Small intestine (tissue), 7 donors: ENCODE results near the gene ABO. TPM values are rescaled to one million over a fixed set of nuclear protein-coding genes. Genes with fewer than 3 reads are reported as not detected.
"Not testable (repeated sequence)": the region's sequence is repeated elsewhere in the genome, so short reads cannot be mapped to it uniquely, and the experiment has no call there.

Experiments used
- DNase-seq, 2 donors: peaks; one replicate each; pipeline versions ENCODE4 v3.0.0 to v3.0.0-alpha.2; 2013
- FAIRE-seq: peaks from 2 replicates; lab custom pipeline; 2012; peaks lifted over from hg19 to GRCh38; lab: Jason Lieb, UNC
- H3K27ac ChIP-seq, 3 donors: one replicate each; pipeline ENCODE4 v1.5.1; 2013; ENCODE audit warnings: low read length in 2 of 3, mild to moderate bottlenecking in 2 of 3, control low read depth in 1 of 3, inconsistent platforms in 1 of 3, low read depth in 1 of 3, moderate library complexity in 1 of 3
- H3K27me3 ChIP-seq, 3 donors: one replicate each; pipeline ENCODE4 v1.6.1; 2013; ENCODE audit warnings: low read length in 3 of 3, inconsistent platforms in 1 of 3; ENCODE audit not compliant: control insufficient read depth in 3 of 3, insufficient read depth in 3 of 3
- H3K36me3 ChIP-seq, 3 donors: one replicate each; pipeline ENCODE4 v1.6.1; 2013; ENCODE audit warnings: low read length in 3 of 3, inconsistent platforms in 1 of 3, low read depth in 1 of 3, mild to moderate bottlenecking in 1 of 3, moderate library complexity in 1 of 3; ENCODE audit not compliant: control insufficient read depth in 3 of 3, insufficient read depth in 2 of 3
- H3K4me1 ChIP-seq, 3 donors: one replicate each; pipeline ENCODE4 v1.6.1; 2013; ENCODE audit warnings: low read length in 2 of 3, inconsistent platforms in 1 of 3, low read depth in 1 of 3, mild to moderate bottlenecking in 1 of 3, moderate library complexity in 1 of 3; ENCODE audit not compliant: control insufficient read depth in 3 of 3, insufficient read depth in 2 of 3
- H3K4me3 ChIP-seq, 3 donors: one replicate each; pipeline ENCODE4 v1.5.1; 2013; ENCODE audit warnings: low read length in 3 of 3, control low read depth in 1 of 3, inconsistent platforms in 1 of 3, low read depth in 1 of 3, mild to moderate bottlenecking in 1 of 3, moderate library complexity in 1 of 3
- H3K9me3 ChIP-seq, 2 donors: one replicate each; pipeline ENCODE4 v1.6.1; 2013; ENCODE audit warnings: low read depth in 1 of 2, low read length in 1 of 2; ENCODE audit not compliant: control insufficient read depth in 2 of 2, insufficient read depth in 1 of 2
- WGBS, 3 donors: extraction: QIAGEN DNeasy Blood & Tissue Kit; methylation state at CpG; one replicate each; pipeline ENCODE4 v1.1.7; 2013; 5-methylcytosine and 5-hydroxymethylcytosine counted together
- polyA plus RNA-seq, 4 donors: library from polyadenylated mRNA; stranded (reverse) in 3 of 4; unstranded in 1 of 4; fragments of 200-250 nt in 3 of 4; fragments of 120-200 nt in 1 of 4; gene quantifications; one replicate each; pipeline versions ENCODE4 v1.2.1 to v1.2.3, GENCODE V29; 2013
- donor health status: healthy with polysubstance abuse.
- donor health status: control.
- donor health status: control.
- donor health status: Bipolar disorder and iron deficiency.
- donor health status: healthy.

Gene ABO
- polyA plus RNA-seq, 4 donors = 9.5 to 46.4 (median 31.9) TPM

- Histone ChIP-seq H3K4me3 (no peak overlapping the region), H3K9me3 (no peaks in the 10 kb centered on the region), H3K27ac (no peak overlapping the region), H3K4me1 (no peaks in the 10 kb centered on the region), H3K27me3 (peaks cover 0 to 2% (median 0%) of the 10 kb centered on the region in 3 donors), H3K36me3 (no peaks in the 10 kb centered on the region)
- FAIRE-seq (no peak), DNase-seq (no peak)
- WGBS, 3 donors = 77 to 83% (median 82%) methylated on average over 22 to 26 of the region's 26 CpGs
Observed at GRCh38 chr9:133303266-133304157, 28.5 kb upstream of the ABO start.

GRCh38 chr9:133301253-133302230 lies 26.5 kb upstream of the ABO start:
- Histone ChIP-seq H3K4me1 (no peaks in the 10 kb centered on the region), H3K36me3 (no peaks in the 10 kb centered on the region), H3K9me3 (no peaks in the 10 kb centered on the region), H3K27me3 (peaks cover 0 to 2% (median 0%) of the 10 kb centered on the region in 3 donors), H3K27ac (no peak overlapping the region), H3K4me3 (no peak overlapping the region)
- 79 to 87% (median 81%) methylated on average over 13 of the region's 13 CpGs for WGBS, 3 donors
- no peak for DNase-seq
- FAIRE-seq = no peak

- not testable (repeated sequence) for FAIRE-seq
Observed at GRCh38 chr9:133299996-133300395, 25.0 kb upstream of the ABO start.

GRCh38 chr9:133294257-133294656 lies 19.3 kb upstream of the ABO start:
- DNase-seq (no peak), FAIRE-seq (no peak)
- WGBS, 3 donors = 64 to 84% (median 64%) methylated on average over 1 of the region's 1 CpG
- H3K36me3 ChIP-seq = no peaks in the 10 kb centered on the region
- no peaks in the 10 kb centered on the region for H3K4me1 ChIP-seq
- no peak overlapping the region for H3K4me3 ChIP-seq
- H3K27ac ChIP-seq = no peak overlapping the region
- no peaks in the 10 kb centered on the region for H3K27me3 ChIP-seq
- H3K9me3 ChIP-seq = peaks cover 0 to 24% of the 10 kb centered on the region in 2 donors

More at GRCh38 chr9:133299996-133300395, 25.0 kb upstream of the ABO start:
- not testable (repeated sequence) for DNase-seq, H3K36me3 ChIP-seq, H3K27me3 ChIP-seq, H3K27ac ChIP-seq, H3K4me3 ChIP-seq, H3K4me1 ChIP-seq, H3K9me3 ChIP-seq
- 73 to 79% (median 76%) methylated on average over 16 of the region's 16 CpGs for WGBS, 3 donors

GRCh38 chr9:133290751-133291302 lies 15.8 kb upstream of the ABO start:
- Histone ChIP-seq H3K36me3 (no peaks in the 10 kb centered on the region), H3K27me3 (no peaks in the 10 kb centered on the region), H3K4me1 (no peaks in the 10 kb centered on the region), H3K9me3 (peaks cover 0 to 28% of the 10 kb centered on the region in 2 donors), H3K4me3 (no peak overlapping the region), H3K27ac (no peak overlapping the region)
- FAIRE-seq (no peak), DNase-seq (no peak)
- WGBS, 3 donors = 89 to 95% (median 94%) methylated on average over 2 of the region's 2 CpGs

GRCh38 chr9:133286523-133286922 lies 11.5 kb upstream of the ABO start:
- no peaks in the 10 kb centered on the region for H3K27me3 ChIP-seq
- H3K4me1 ChIP-seq = peaks cover 0 to 3% (median 2%) of the 10 kb centered on the region in 3 donors
- 38 to 48% (median 44%) methylated on average over 2 of the region's 2 CpGs for WGBS, 3 donors
- no peak for FAIRE-seq
- H3K4me3 ChIP-seq = no peak overlapping the region
- H3K9me3 ChIP-seq = peaks cover 0 to 12% of the 10 kb centered on the region in 2 donors
- H3K27ac ChIP-seq = no peak overlapping the region
- DNase-seq = no peak
- no peaks in the 10 kb centered on the region for H3K36me3 ChIP-seq

- H3K4me3 ChIP-seq = no peak overlapping the region
- 53 to 80% (median 54%) methylated on average over 6 of the region's 6 CpGs for whole genome bisulfite sequencing, 3 donors
Observed at GRCh38 chr9:133285252-133285775, 10.3 kb upstream of the ABO start.

More at GRCh38 chr9:133285252-133285775, 10.3 kb upstream of the ABO start:
- peaks cover 0 to 7% of the 10 kb centered on the region in 2 donors for H3K9me3 ChIP-seq
- no peaks in the 10 kb centered on the region for H3K27me3 ChIP-seq
- H3K36me3 ChIP-seq = no peaks in the 10 kb centered on the region
- no peak for FAIRE-seq
- no peak for DNase-seq
- no peak overlapping the region for H3K27ac ChIP-seq
- peaks cover 5 to 8% (median 7%) of the 10 kb centered on the region in 3 donors for H3K4me1 ChIP-seq
